ELF-1 (cell line): Measurements from ENCODE around the gene SP5.
"Not testable (repeated sequence)": the region's sequence is repeated elsewhere in the genome, so short reads cannot be mapped to it uniquely, and the experiment has no call there.

Experiments
- DNase-seq: peaks from one replicate; pipeline ENCODE4 v3.0.0-alpha.2; 2016; ENCODE audit warnings: low read depth, low spot score

The SP5 gene

DNA sequence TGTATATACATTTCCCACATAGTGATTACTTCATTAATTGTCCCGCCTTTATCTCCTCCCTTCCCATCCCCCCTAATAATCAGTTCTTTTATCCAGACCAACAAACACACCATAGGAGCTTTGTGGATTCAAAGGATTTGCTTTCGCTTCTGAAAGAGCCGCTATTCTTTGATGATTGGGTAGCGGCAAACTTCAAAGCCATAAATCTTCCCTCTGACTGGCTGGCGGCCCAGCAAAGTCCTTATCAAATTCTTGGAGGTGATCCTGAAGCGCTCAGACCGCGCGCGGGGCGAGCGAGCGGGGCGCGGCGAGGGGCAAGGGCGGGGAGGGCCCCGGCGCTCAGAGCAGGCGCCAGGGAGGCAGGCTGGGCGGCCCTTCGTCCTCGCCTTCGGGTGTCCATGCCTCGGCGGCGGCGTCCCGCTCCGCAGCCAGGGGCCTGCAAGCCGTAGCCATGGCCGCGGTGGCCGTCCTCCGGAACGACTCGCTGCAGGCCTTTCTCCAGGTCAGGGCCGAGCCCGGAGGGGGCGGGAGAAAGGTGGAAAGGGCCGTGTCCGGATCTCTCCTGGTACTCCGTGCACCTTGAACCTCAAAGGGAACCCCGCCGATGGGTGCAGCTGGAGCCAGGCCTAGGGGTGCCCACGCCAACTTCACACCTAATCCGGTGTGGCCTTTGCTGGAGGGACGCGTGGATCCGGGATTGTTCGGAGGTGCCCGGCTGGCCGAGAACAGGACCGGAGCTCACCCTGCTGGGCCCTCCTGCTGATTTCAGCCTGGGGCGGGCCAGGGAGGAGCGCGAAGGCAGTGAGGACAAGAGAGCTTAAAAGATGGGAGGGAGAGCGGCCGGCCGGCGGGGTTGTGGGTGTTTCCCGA, at the start of gene SP5:
Gene SP5 (plus strand): TSS at position 276 of the 870 bp plus-strand sequence. CDS start 176 bp downstream, at position 452.
- peak; percentile 97 for DNase-seq

DNA sequence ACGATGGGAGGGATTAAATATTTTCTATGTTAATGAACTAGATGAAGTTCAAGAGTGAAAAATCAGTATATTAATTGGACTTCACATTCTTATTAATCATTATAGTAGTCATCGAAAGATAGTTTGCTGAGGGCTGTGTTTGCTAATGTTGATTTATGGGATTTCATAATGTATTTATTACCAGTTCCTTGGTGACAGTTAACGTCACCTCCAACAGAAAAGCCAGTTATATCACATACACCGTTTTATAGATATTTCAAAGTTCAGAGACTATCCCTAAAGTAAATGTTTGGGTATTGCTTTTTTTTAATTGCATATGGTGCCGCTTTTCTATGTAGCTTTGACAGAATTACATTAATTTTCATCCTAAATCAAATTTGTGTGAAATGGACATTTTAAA, 49.4 kb upstream of the SP5 start:
- DNase-seq = no peak

DNA sequence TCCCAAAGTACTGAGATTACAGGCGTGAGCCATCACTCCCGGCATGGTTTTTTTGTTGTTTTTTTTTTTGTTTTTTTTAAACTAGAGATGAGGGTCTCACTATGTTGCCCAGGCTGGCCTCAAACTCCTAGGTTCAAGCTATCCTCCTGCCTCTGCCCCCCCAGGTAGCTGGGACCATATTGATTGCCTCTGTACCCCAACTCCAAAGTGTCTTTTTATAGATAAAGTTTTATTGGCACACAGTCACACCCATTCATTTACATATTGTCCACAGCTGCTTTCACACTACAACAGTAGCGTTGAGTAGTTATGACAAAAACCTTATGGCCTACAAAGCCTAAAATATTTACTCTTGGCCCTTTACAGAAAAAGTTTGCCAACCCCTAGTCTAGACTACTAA, 45.2 kb upstream of the SP5 start:
- DNase-seq = no peak

DNA sequence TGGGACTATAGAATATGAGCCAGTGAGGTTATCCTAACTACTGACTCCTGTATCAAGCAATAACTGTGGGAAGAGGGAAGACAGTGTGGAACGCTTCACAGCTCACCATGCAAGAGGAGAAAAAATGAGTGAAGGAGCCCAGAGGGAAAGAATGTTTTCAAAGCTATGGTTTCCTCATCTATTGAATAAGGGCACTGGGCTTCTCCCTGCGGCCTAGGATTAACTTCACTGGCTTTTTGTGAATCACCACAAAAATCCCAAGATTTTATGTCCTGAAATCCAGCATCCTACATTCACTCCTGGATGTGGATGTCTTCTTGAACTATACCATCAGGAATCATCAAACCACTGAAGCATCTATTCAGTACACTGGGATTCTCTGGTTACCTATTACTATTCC, 44.5 kb upstream of the SP5 start:
- DNase-seq = no peak

DNA sequence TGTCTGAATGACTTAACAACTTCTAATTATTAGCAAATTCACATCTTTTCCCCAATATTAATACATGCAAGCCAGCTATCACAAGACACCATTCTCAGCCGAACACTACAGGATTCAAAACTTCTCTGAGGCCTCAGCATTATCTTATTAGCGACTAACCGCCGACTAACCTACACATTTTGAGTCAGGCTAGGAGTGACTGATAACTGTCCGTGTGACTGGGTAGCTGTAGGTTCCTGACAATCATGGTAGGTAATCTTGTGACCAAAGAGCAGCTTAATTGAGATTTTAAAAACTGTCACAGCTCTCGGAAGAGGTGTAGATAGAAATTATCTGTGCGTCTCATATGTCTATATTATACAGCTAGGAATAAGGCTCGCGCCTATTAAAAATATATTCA, 44.1 kb upstream of the SP5 start:
- no peak for DNase-seq

DNA sequence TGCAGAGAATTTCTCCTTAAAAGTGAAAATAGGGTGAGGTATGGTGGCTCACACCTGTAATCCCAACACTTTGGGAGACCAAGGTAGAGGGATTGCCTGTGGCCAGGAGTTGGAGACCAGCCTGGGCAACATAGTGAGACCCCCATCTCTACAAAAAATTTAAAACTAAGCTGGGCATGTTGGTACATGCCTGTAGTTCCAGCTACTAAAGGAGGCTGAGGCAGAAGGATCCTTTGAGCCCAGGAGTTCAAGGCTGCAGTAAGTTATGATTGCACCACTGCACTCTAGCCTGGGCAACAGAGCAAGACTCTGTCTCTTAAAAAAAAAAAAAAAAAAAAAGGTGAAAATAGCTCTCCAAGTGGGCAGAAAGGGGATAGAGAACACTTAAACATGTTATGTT, 40.9 kb upstream of the SP5 start:
- DNase-seq = not testable (repeated sequence)

DNA sequence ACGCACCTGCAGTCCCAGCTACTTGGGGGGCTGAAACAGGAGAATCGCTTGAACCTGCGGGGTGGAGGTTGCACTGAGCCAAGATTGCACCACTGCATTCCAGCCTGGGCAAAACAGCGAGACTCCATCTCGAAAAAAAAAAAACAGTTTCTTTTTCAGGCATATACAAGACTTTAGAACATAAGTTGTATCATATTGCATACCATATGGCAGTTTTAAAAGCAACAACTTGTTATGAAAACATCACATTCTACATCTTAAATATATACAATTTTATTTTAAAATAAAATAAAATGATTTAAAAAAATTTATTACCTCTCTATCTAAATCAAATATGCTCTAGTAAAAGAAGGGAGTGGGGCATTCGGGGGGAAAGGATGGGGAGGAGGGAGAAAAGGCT, 39.4 kb upstream of the SP5 start:
- no peak for DNase-seq

DNA sequence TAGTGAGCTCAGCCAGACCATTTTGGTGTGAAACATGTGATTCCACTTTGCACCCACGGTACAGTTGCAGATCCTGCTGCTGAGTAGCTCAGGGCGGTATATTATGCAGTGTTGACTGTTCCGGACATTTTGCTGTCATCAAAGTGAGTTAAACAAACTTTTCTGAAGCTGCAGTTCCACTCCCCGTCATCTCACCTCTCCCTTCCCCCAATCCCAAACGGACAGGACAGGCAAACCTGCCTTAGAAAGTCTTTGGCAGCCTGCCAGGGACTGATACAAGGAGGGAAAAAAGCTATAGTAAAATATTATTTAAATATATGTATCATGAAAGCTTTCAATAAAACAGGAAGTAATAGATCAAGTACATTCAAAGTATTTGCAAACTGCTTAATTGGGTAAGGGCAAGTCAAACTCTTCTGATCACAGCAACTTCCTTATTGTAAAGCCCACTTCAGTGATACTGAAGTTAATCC, 35.5 kb upstream of the SP5 start:
- DNase-seq = peak; percentile 59

DNA sequence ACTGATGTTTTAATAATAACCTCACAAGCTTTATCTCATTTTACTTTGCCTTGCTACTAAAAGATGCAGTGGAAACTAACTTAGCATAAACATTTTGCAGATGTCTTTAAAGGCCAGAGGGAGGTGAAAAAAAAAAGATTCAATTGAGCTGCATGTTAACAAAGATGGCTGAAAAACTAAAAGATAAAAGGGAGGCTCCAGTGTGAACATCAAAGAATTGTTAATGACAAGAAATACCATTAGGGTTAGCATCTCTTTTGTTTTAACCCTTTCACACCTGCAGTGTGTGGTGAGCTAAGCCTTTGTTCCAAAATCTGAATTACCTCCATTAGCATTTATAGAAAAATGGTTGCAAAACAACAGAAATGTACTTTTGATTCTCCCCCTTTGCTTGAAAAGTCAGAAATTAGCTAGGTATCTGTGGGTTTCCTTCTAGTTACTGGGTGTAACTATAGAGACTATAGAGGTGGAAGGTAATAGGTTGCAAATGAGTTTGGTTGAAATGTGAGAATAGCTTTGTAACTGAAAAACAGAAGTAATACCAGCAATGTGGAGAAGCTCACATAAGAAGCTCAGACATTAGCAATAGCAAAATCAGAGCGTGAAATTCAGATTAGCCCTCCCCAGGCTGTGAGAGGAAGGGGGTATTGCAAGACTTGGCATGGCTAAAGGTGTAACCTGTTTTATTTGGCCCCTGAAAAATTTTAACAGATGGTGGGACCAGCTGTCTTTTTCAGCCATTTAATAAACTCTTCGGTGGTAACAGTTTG, 34.8 kb upstream of the SP5 start:
- DNase-seq = peak; percentile 48

DNA sequence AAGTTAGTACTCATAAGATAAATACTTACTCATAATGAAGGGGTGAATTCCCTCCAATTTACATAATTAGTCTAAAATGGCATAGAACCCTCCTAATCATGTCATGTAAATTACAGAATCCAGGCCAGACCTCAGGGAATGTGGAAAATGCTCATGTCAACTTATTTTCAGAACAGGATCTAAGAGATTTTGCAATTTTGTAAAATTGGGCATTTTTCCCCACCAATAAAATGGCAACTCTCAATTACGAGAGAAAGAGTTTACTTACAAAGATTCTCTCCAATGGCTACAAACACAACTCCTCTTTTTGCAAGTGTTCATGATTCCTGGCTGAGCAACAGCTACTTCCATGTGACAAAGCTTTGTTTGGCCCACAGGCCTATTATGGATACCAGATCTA, 33.8 kb upstream of the SP5 start:
- DNase-seq = no peak

DNA sequence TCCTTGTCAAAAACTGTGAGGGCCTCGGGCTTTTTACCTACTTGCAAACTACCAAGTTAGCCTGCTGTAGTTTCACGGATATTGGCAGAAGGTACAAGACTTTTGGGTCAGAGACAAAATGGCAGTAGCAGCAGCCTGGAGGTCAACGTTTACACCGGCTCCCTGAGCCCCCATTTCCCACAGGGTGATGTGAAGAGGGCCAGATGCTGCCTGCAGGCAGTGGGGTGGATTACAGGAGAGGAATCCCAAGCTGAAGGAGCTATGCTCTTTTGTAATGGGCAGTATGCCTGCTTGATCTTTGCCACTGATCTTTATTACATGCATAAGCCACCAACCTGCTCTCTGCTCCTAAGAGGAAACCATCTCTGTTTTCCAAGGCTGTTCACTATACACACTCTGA, 29.5 kb upstream of the SP5 start:
- DNase-seq = peak; percentile 60

DNA sequence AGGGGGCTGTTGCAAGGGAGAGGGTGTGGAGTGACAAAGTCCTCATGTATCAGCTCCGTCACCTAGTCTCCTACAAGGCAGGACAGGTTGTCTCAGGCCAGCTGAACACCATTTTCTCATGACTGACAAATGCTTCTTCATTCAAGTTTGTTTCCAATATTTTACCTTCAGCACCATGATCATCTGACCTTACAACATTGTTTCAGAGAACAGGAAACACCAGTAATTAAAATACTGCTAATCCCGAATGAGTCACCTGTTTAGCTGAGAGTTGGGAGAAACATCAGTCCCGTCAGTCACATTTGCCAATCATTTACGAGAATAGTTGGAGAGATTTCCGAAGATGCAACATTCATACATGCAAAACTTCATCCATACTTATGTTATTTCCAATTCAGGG, 25.7 kb upstream of the SP5 start:
- DNase-seq = no peak

DNA sequence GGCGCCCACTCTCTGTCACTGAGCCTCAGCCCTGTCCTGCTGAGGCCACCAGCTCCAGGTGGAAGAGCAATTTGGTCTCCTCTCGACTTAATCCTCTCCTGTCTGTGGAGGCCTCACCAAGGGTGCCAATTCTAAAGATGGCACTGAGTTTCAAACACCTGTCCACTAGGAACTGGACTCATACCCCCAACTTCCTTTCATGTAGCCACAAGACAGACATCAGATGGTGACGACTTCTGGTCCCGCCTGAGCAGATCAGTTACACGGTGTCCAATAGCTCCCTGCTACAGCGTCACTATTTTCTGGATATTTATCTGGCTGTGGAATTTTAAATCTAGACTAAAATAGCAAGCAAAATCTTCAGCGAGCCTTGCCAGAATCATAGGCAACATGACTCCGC, 24.5 kb upstream of the SP5 start:
- DNase-seq = no peak

DNA sequence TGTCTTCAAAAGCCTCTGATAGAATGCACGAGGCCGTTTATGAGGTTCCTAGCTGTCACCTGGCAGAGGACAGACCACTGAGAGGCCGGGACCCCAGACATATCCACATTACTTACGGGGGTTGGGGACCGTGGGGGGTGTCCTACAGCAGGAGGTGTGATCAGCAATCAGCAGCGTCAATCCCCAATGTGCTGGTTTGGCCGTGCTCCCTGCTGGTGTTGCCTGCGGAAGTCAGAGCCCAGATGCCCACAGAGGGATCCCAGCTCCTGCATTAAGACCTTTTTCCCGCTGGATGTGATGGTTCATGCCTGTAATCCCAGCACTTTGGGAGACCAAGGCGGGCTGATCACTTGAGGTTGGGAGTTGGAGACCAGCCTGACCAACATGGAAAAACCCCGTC, 20.8 kb upstream of the SP5 start:
- no peak for DNase-seq

DNA sequence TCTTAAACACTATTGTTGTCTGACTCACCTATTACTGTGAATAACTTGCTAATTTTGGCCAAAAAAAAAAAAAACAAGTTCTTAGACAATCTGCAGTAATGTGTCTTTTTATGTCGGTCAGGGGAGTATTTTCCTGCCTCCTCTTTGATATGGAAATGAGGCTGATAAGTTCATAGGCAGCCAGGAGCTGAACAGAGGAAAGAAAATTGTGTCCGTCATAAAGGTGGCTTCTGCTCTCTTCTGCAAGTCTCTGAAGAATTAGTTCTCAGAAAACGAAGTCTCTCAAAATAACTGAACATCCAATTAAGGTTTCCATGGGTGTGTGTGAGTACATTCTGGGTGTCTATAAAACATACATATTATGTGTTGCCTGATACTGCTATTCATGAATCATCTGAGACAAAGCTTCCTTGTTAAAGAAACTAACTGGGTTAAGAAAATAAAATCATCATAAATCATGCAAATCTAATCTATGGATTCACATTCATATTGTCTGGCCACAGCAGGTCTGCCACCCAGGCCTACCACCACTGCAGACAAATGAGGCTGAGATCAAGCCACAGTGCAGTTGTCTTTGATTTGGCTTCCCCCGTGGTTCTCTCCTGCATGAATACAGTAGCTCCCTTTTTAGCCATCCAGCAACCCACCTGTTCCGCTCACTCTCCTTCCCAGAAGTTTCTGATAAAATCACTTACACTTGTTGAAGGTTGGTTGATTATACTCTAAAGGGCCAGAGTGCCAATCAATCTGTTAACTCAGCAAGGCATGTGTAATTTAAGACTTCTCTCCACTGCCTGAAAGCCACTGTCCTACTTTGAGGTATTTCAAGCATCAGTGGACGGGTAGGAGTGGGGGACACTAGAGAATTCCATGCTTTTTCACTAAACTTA, 19.4 kb upstream of the SP5 start:
- no peak for DNase-seq

DNA sequence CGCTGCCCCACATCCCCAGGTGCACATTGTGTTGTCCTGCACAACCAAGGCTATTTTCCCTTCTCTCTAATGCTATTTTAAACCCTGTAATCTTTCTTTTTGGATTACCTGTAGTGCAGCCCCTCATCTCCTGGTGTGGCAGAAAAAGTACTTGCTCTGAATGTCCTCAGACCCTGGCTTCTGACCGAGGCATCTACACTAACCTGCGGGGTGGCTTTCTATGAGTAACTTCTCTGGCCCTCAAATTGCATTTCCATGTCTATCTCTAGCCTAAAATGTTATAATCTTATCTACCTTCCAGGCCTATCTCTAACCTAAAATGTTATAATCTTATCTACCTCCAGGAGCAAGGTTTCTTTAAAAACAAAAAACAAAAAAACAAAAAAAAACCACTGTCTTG, 18.2 kb upstream of the SP5 start:
- no peak for DNase-seq

DNA sequence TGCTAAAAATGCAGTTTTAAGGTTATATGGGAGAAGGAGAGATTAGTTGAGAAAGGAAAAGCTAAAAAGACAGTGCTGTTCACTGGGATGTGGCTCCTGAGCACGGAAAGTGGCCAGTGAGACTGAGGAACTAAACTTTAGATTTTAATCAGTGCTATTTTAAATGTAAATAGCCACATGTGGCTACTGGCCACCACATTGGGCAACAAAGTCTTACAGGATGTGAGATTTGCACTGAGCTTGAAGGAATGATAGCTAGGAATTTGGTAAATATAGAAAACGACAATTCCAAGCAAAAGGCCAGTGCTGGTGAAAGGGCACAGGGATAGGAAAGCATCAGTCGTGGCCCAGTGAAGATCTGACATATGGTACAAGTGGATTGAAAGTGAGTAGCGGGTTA, 14.1 kb upstream of the SP5 start:
- no peak for DNase-seq

DNA sequence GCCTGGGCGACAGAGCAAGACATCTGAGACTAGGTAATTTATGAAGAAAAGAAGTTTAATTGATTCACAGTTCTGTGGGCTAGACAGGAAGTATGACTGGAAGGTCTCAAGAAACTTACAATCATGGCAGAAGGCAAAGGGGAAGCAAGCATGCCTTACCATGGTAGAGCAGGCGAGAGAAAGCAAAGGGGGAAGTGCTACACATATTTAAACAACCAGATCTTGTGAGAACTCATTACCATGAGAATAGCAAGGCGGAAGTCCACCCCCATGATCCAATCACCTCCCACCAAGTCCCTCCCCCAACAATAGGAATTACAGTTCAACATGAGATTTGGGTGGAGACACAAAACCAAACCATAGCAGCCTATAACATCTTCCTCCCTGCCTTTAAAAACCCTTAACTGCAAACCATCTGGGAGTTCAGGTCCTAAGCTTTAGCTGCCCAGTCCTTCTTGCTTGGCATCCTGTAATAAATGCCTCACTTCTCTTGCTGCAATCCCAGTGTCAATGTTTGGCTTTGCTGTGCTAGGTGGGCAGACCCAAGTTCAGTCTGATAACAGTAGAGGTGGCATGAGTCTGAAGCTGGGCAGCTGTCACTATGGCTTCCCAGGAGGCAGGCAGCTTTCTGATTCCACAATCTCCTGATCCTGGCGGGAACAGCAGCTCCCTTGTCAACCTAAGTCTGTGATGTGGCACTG, 11.2 kb upstream of the SP5 start:
- DNase-seq = no peak

DNA sequence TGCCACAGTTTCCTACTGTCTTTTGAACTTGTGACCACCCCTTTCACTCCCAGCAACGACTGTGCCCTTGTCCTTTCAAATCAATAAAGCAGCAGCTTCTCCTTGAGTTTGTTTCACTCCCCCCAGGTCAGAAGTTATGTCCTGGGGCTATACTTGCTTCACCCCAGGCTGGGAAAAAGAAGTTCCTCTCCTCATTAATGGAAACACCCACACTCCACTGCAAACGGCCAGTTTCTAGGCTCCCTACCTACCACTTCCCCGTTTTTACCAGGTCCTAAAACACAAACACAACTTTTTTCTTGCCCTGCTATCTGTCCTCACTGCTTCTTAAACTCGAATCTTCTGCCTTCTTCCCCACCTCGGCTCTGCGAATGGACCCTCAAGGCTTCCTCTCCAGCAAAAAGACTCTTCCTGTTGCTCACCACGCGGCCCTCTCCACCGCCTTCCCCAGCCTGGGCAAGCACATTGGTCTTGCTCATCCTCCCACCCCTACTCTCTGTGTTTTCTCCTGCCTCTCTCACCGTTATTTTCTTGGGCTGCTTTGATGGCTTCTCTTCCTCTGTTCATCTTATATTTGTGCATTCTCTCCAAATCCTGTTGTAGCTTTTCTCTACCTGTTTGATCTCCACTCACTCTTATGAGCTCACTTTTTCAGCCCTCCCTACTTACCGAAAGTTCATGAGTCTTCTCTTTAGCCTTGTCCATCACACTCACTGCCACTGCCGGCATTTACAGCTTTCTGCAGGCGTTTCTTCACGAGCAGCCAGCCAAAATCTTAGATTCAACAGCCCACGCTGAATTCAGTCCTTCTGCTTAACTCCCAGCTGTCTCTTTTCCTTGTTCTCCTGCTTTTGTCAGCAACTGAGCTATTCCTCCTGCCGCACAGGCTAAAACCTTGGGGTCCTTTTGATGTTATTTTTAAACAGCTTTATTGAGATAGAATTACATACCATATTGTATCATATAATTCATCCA, 7.0 kb upstream of the SP5 start:
- peak; percentile 36 for DNase-seq

DNA sequence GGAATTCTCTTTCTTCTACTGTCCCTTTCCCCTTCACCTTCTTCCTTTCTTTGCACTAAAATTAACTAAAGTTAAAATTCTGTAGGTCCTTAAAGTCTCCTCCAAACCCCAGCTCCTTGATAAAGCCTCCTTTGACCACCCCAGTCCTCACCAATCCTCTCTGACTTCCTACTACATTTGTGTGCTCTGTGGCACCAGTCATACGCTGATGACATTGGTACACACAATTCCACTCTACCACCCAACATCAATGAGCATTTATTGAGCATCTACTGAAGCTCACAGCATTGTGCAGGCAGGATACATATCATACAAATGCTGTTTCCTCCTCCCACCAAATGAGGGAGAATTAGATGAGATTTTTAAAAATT, 4.5 kb upstream of the SP5 start:
- no peak for DNase-seq
